GM15510 (cell line): ENCODE measurements around the gene RRBP1.

Experiments
- POLR2A ChIP-seq: IDR thresholded peaks from 3 replicates; pipeline ENCODE4 v1.6.1; 2011; ENCODE audit warnings: borderline replicate concordance; ENCODE audit not compliant: insufficient read length; ENCODE audit errors: extremely low read depth

Gene RRBP1

GRCh38 chr20:17642404-17643269 is 39.4 kb downstream of the RRBP1 start:
- no peak for TF ChIP-seq POLR2A

DNA sequence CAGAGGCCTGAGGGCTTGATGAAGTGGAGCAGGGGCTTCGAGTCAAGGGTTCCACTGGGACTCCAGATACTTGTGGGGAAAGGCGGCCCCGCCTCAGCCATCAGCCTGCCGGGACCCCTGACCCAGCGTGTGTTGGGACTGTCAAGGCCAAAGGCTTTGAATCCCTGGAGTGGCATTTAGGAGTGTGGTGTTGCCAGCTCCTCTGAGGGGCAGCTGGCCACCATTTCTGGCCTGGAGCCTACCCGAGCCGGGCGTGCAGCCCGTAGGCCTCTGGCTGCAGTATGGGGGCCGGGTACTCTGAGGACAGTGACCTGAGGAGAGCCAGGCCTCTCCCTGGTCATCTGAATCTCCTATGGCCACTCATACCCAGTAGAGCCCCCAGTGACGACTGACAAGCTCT is 40.0 kb downstream of the RRBP1 start:
- TF ChIP-seq POLR2A, result no peak

- TF ChIP-seq POLR2A, result no peak
Observed at GRCh38 chr20:17641520-17641964, 40.5 kb downstream of the RRBP1 start.

DNA sequence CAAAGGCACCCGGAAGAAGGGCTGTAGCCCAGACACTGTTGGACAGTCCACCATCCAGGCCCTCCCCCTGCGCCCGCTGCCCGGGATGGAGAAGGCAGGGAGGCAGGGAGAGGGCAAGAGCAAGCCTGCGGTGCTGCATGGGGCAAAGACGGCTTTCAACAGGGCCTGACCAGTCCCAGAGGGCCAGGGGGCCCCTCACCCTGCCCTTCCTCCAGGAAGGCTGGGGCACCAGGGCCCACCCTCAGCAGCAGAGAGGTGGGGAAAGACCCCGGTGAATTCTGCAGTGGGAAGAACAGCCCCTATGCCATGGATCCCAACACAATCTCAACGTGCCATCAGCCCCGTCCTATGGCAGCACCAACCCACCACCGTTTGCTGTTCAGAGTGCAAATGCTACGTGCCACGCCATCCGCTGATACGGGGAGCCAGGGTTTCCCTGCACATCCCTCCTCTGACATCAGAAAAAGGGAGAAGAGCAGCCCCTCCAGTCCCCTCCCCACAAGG is 41.1 kb downstream of the RRBP1 start:
- no peak for TF ChIP-seq POLR2A

- TF ChIP-seq POLR2A, result no peak
Observed at GRCh38 chr20:17640146-17640874, 41.7 kb downstream of the RRBP1 start.

DNA sequence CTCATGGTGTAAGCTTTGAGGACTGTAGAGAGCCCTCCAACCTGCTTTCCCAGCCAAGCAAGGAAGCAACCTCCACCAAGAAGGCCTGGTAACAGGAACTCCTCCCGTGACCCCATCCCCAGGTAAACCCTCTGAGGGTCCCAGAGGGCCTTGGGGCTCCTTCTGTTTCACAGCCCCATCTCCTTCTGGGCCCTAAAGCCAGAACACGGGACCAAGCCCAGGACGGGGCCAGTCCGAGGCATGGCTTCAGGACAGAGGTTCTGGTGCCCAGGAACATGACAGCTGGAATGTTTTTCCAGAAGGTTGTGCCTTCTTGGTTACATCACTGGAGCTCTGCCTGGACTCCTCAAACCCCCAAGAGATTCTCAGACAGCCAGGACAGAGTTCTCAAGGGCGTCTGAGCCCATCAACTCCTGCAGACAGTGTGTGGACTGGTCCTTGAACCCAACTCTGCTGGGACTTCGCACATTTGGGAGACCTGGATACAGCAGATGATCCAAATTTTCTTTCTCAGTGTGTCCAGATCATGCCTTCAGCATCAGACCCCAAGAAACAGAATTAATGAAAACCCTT is 43.1 kb downstream of the RRBP1 start:
- TF ChIP-seq POLR2A, result no peak

DNA sequence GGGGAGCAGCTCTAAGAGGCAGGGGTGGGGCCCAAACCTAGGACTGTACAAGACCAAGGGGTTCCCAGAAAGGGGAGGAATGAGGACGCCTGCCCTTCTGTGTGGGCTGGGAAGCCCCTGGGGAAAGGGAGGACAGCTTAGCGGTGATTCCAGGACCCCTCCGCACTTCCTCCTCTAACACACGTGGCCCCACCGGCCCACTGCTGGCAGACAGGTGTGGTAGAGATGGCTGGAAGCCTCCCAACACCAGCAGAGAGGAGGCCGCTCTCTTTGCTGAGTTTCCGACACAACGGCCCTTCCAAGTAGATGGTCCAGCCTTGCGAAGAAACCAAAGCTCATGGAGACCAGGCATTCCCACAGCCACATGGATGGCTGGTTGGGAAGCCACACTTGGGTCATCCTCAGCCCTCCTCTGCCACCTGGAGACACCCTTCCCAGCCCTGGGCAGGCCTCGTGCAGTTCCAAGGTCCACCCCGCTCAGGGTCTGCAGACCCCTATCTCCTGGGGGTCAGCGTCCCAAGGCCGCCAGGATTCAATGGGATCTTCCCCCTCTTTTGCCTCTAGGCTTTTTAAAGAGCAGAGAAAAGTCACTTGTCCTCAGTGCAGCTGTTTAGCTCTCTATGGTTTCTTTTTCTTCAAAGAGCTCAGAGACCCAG is 43.9 kb downstream of the RRBP1 start:
- TF ChIP-seq POLR2A, result no peak

DNA sequence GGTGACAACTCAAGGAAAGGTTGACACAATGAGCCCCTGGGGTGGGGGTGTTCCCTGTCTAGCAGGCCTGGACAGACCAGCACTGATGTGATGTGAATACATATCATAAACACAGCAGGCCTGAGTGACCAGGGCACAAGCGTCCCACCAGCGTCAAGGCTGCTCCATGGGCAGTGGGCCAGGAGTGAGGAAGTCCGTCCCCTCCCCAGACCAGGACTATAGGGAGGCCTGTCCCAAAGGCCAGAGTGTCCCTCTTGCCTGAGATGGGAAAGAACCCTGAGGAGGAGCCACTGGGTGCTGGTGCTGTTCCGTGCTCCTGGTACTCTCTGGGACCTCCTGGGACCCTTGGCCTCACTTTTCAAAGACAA is 44.6 kb downstream of the RRBP1 start:
- TF ChIP-seq POLR2A, result no peak

- TF ChIP-seq POLR2A, result no peak
Observed at GRCh38 chr20:17636523-17637412, 45.3 kb downstream of the RRBP1 start.

- TF ChIP-seq POLR2A, result no peak
Observed at GRCh38 chr20:17635332-17636244, 46.5 kb downstream of the RRBP1 start.

DNA sequence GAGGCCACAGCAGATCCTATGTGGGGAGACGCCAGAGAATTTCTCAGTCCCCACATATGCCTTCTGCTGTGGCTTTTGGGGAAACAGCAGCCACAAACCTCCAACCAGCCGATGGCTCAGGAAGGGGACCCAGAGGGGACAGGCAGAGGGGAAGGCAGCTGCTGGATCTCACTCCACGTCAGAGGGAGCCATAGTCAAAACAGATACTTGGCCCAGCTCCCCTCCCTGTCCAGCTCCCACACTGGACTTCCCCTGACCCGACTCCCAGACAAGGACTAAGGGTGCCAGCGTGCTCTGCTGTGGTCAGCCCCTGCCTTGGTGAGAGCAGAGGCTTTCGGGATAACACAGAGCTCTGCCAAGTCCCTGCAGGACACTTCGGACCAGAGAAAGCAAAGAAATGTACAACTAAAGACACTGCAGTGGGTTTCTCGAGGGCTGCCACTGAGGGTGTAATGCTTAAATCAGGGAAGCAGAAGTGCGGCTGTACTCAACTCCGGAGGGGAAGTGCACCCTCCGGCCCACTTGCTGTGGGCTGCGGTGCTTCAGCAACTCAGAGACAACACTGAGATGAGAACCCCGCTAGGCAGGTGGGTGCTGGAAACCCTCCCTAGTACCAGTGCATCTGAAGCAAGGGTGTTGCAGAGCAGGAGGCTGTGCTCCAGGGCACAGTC is 47.2 kb downstream of the RRBP1 start:
- TF ChIP-seq POLR2A, result no peak

- no peak for TF ChIP-seq POLR2A
Observed at GRCh38 chr20:17633850-17634500, 48.1 kb downstream of the RRBP1 start.
